ENCODE data around the gene GP9. TPM values are rescaled to one million over a fixed set of nuclear protein-coding genes. Genes with fewer than 3 reads are reported as not detected.

Gene GP9
- total and polyA plus RNA-seq, 8 donors: 0.14 TPM; not detected in 7

- Histone ChIP-seq H3K4me1 (peaks cover 0 to 7% (median 5%) of the 10 kb centered on the region in 3 donors), H3K9me3 (no peaks in the 10 kb centered on the region), H3K4me3 (no peak overlapping the region), H3K36me3 (no peaks in the 10 kb centered on the region), H3K27ac (no peak overlapping the region), H3K27me3 (no peaks in the 10 kb centered on the region)
- FAIRE-seq: no peak
- DNase-seq: peak in 1 of 6 donors; percentile 17
- ATAC-seq: no peak
- intact Hi-C loops (cut with DNase I): no loop called here
- WGBS, 2 donors: 88 to 92% methylated on average over 10 of the region's 10 CpGs
- no peak for TF ChIP-seq CTCF (IDR thresholded peaks at IDR 0.05)
Measured at GRCh38 chr3:129063091-129063640, 2.6 kb downstream of the GP9 start.

- Histone ChIP-seq H3K36me3 (no peaks in the 10 kb centered on the region), H3K27ac (no peak overlapping the region), H3K9me3 (no peaks in the 10 kb centered on the region), H3K27me3 (no peaks in the 10 kb centered on the region), H3K4me3 (no peak overlapping the region), H3K4me1 (peaks cover 0 to 3% (median 1%) of the 10 kb centered on the region in 3 donors)
- intact Hi-C loops (cut with DNase I): no loop called here
- no peak for FAIRE-seq
- 79 to 81% methylated on average over 15 of the region's 15 CpGs for WGBS, 2 donors
- TF ChIP-seq CTCF (IDR thresholded peaks at IDR 0.05): no peak
- ATAC-seq: peak in 1 of 4 donors; percentile 17
- DNase-seq: peak in 1 of 6 donors; percentile 34
Measured at GRCh38 chr3:129063841-129064482, 3.4 kb downstream of the GP9 start.

GRCh38 chr3:129065016-129065719 is 4.6 kb downstream of the GP9 start:
- WGBS, 2 donors: 89 to 94% methylated on average over 14 of the region's 14 CpGs
- no peak overlapping the region for H3K27ac ChIP-seq
- DNase-seq (peak in 1 of 6 donors; percentile 16), FAIRE-seq (no peak), ATAC-seq (no peak)
- no peaks in the 10 kb centered on the region for H3K27me3 ChIP-seq
- peaks cover 0 to 4% (median 0%) of the 10 kb centered on the region in 3 donors for H3K4me1 ChIP-seq
- no peaks in the 10 kb centered on the region for H3K9me3 ChIP-seq
- intact Hi-C loops (cut with DNase I): no loop called here
- no peak overlapping the region for H3K4me3 ChIP-seq
- no peaks in the 10 kb centered on the region for H3K36me3 ChIP-seq
- no peak for TF ChIP-seq CTCF (IDR thresholded peaks at IDR 0.05)

DNA sequence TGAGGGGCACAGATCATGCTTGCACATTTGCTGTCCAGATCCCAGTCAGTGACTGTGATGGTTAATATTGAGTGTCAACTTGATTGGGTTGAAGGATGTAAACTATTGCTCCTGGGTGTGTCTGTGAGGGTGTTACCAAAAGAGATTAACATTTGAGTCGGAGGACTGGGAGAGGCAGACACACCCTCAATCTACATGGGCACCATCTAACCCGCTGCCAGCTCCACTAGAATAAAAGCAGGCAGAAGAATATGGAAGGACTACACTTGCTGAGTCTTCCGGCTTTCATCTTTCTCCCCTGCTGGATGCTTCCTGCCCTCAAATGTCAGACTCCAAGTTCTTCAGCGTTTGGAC is 5.1 kb downstream of the GP9 start:
- Histone ChIP-seq H3K27me3 (no peaks in the 10 kb centered on the region), H3K27ac (no peak overlapping the region), H3K4me3 (no peak overlapping the region), H3K36me3 (no peaks in the 10 kb centered on the region), H3K9me3 (no peaks in the 10 kb centered on the region), H3K4me1 (peaks cover 0 to 4% (median 0%) of the 10 kb centered on the region in 3 donors)
- no peak for FAIRE-seq
- no peak for TF ChIP-seq CTCF (IDR thresholded peaks at IDR 0.05)
- WGBS, 2 donors: 82 to 86% methylated on average over 4 of the region's 4 CpGs
- DNase-seq: no peak
- intact Hi-C loops (cut with DNase I): no loop called here
- no peak for ATAC-seq
